HG03378 (cell line): ENCODE measurements around the gene VWA8.
"Not testable (repeated sequence)": the region's sequence is repeated elsewhere in the genome, so short reads cannot be mapped to it uniquely, and the experiment has no call there.

Experiments used
- ATAC-seq: cut with Tn5 transposase; IDR thresholded peaks from one replicate; pipeline ENCODE4 v1.9.1; 2021; ENCODE audit warnings: mild to moderate bottlenecking, moderate library complexity; ENCODE audit not compliant: unreplicated experiment

The VWA8 gene

DNA sequence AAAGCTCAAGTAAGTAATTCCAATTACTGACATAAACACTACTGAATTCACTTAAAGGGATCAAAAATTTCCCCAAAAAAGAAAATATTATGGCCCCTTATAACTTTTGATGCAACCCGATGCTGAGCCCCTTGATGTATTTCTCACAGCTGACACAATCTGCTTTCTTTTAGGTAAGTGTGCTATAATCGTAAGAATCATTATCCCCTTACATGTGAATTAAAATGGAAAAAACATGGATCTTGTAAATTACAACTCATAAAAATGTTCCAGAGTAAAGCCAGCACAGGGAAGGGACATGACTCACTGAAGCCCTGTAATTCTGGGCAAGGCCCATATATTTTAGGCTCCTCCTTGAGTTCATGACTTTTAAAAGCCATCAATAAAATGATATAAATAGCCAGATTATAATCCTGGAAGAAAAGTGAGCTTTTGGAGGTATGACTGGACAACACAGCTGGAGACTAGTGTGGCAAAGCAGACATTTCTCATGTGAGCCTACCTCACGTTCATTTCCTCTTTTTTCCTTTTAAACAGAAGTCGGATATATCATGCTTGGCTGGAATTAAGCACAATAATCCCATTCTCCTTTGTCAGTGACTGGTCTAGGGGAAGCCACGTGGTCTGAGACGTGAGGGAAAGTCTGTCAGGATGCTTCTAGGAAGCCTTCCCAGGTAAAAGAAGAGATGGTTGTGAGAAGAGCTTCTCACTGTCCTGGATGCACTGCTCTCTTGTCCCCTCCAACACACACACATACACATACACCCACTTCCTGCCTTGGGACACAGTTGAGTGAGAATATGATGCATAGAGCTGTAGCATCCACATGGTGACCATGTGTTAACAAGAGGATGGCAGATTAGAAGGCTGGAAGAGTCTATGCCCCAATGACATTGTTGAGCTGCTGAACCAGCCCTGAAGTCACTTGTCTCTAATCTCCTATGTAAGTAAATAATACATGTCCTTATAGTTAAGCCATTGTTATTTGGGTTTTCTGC is 338.2 kb downstream of the VWA8 start:
- no peak for ATAC-seq

GRCh38 chr13:41621716-41622431 is 339.0 kb downstream of the VWA8 start:
- no peak for ATAC-seq

DNA sequence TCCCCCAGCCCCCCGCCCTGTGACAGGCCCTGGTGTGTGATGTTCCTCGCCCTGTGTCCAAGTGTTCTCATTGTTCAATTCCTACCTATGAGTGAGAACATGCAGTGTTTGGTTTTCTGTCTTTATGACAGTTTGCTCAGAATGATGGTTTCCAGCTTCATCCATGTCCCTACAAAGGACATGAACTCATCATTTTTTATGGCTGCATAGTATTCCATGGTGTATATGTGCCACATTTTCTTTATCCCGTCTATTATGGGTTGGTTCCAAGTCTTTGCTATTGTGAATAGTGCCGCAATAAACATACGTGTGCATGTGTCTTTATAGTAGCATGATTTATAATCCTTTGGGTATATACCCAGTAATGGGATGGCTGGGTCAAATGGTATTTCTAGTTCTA is 343.3 kb downstream of the VWA8 start:
- not testable (repeated sequence) for ATAC-seq

GRCh38 chr13:41616151-41616550 is 344.8 kb downstream of the VWA8 start:
- ATAC-seq: no peak

DNA sequence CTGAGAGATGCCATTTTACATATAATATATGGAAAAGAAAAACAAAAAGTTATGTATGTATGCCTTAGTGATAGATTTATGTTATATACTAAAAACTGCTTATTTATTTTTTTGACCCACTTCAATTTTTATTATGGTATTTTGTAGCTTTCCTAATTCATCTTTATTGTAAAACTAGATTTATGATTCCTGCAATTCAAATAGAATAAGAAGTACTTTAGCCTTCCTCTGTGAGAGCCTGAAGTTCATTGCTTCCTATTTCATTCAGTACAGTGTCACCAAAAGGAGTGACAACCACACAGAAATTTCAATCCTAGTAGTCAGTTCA is 345.4 kb downstream of the VWA8 start:
- ATAC-seq: no peak

- no peak for ATAC-seq
These were observed 346.0 kb downstream of the VWA8 start for GRCh38 chr13:41614671-41615527.

GRCh38 chr13:41613984-41614661 is 346.8 kb downstream of the VWA8 start:
- ATAC-seq: no peak

GRCh38 chr13:41613471-41613870 is 347.4 kb downstream of the VWA8 start:
- ATAC-seq: no peak

- no peak for ATAC-seq
These were observed 349.5 kb downstream of the VWA8 start for GRCh38 chr13:41611385-41611784.

DNA sequence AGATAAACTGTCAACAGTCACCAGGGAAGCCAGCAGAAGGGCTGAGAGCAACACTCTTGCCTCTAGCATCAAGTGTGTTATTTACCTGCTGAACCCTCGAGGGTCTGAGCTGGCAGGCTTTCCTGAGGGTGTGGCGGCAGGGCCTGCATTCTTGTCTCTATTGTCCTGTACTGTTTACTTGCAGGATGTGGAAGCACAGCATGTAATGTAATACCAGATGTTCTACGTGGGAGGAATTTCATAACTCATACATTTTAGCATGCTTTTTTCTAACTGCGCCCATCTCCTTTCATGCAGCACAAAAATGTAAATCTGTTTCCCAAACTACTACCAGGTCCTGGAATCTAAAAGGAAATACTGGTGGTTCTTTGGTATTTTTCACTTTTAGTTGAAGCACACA is 350.5 kb downstream of the VWA8 start:
- ATAC-seq: no peak

GRCh38 chr13:41609828-41610227 is 351.1 kb downstream of the VWA8 start:
- no peak for ATAC-seq

DNA sequence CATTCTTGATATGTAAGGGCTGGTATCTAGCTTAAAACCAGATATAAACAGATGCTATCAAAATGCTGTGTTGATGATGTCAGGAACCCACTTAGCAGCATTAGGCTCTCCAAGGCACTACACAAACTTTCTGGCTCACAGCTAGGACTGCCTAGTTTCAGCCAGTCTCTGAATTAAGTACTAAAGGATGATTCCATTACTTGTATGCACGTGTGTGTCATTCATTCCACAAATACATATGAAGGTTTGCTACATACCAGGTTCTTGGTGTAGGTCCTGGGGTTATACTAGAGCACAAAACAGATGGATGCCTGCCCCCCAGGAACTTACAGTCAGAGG is 352.1 kb downstream of the VWA8 start:
- ATAC-seq: no peak

GRCh38 chr13:41608111-41608838 is 352.6 kb downstream of the VWA8 start:
- no peak for ATAC-seq

DNA sequence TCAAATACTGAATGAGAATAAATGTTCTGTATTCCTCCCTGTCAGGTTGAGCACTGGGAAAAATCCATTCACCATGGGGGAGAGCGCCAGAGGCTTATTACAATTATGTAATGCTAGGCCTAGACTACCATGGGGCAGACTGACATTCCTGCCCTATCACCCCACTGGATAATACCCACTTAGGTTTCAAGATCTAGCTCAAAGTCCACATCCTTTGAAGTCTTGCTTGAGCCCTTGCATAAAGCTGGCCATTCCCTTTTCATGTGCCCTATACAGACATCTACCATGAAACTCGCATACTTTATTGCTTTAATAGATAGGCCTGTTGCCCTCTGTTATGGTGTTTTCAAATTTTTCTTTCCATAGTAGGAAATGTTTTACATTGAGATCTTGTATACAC is 354.3 kb downstream of the VWA8 start:
- no peak for ATAC-seq

GRCh38 chr13:41605319-41606285 is 355.3 kb downstream of the VWA8 start:
- ATAC-seq: no peak

DNA sequence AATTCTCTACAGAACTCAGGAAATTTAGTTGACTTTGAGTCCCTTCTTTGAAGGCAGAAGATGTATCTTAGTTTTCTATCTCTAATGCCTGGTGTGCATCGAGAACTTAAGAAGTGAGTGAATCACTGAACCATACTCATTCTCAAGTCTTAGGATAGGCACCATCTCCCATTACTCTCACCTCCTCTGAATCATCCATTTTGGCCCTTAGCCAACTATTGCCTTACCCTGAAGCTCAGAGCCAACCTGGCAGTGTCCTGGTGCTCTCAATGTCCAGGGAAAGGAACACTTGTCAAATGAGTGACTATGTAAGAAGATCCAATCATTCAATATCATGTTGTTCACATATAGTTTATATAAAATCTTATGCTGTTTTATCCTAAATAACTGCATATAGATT is 357.0 kb downstream of the VWA8 start:
- ATAC-seq: no peak

- ATAC-seq: no peak
These were observed 359.0 kb downstream of the VWA8 start for GRCh38 chr13:41601718-41602445.

- ATAC-seq: no peak
These were observed 361.3 kb downstream of the VWA8 start for GRCh38 chr13:41599619-41600018.
